Mesenchymal stem cell (in vitro differentiated cells and primary cell): ENCODE results near the gene PIGM.

ENCODE experiments used
- DNase-seq: peaks from one replicate; pipeline ENCODE4 v3.0.0-alpha.2; 2013
- H2AFZ ChIP-seq: one replicate; pipeline ENCODE4 v1.6.1; 2013; ENCODE audit warnings: low read depth, mild to moderate bottlenecking, control low read depth, inconsistent platforms, low read length, moderate library complexity
- H2AK5ac ChIP-seq: 2 replicates; pipeline ENCODE4 v1.6.1; 2013; ENCODE audit warnings: low read length, moderate library complexity, mild to moderate bottlenecking, inconsistent platforms; ENCODE audit not compliant: severe bottlenecking
- H2BK120ac ChIP-seq: one replicate; pipeline ENCODE4 v1.6.1; 2013; ENCODE audit warnings: low read depth, mild to moderate bottlenecking, inconsistent platforms, low read length, moderate library complexity
- H2BK12ac ChIP-seq, 2 experiments: one replicate each; pipeline ENCODE4 v1.6.1; 2013; ENCODE audit warnings: inconsistent platforms in 2 of 2, low read length in 2 of 2, mild to moderate bottlenecking in 2 of 2, moderate library complexity in 2 of 2, control low read depth in 1 of 2
- H2BK15ac ChIP-seq: one replicate; pipeline ENCODE4 v1.6.1; 2013; ENCODE audit warnings: mild to moderate bottlenecking, low read depth, inconsistent platforms; ENCODE audit not compliant: poor library complexity, severe bottlenecking
- H2BK5ac ChIP-seq: 2 replicates; pipeline ENCODE4 v1.6.1; 2013; ENCODE audit warnings: low read depth, mild to moderate bottlenecking, low read length, control low read depth, inconsistent platforms; ENCODE audit not compliant: poor library complexity, severe bottlenecking
- H3K14ac ChIP-seq, 2 experiments: one replicate each; pipeline ENCODE4 v1.6.1; 2013; ENCODE audit warnings: inconsistent platforms in 2 of 2, low read length in 2 of 2, control low read depth in 1 of 2, mild to moderate bottlenecking in 1 of 2, moderate library complexity in 1 of 2
- H3K18ac ChIP-seq, 2 experiments: one replicate each; pipeline ENCODE4 v1.6.1; 2013; ENCODE audit warnings: inconsistent platforms in 2 of 2, low read length in 2 of 2, control low read depth in 1 of 2, low read depth in 1 of 2, mild to moderate bottlenecking in 1 of 2
- H3K23ac ChIP-seq, 2 experiments: one replicate each; pipeline ENCODE4 v1.6.1; 2013; ENCODE audit warnings: inconsistent platforms in 2 of 2, low read length in 2 of 2, mild to moderate bottlenecking in 2 of 2, moderate library complexity in 2 of 2, control low read depth in 1 of 2
- H3K27ac ChIP-seq: 2 replicates; pipeline ENCODE4 v1.5.1; 2013; ENCODE audit warnings: mild to moderate bottlenecking, moderate library complexity, low read length, control low read depth, inconsistent platforms; ENCODE audit not compliant: poor library complexity, severe bottlenecking
- H3K27me3 ChIP-seq, 2 experiments: 2 replicates each; pipeline versions ENCODE4 v1.6.1 to v1.7.0; 2013; ENCODE audit warnings: low read length in 2 of 2, mild to moderate bottlenecking in 2 of 2, moderate library complexity in 2 of 2, control low read depth in 1 of 2, inconsistent platforms in 1 of 2; ENCODE audit not compliant: control insufficient read depth in 1 of 2, insufficient read depth in 1 of 2
- H3K36me3 ChIP-seq, 2 experiments: 2 replicates each; pipeline versions ENCODE4 v1.6.1 to v1.7.0; 2013; ENCODE audit warnings: low read length in 2 of 2, control low read depth in 1 of 2, inconsistent platforms in 1 of 2, low read depth in 1 of 2, mild to moderate bottlenecking in 1 of 2; ENCODE audit not compliant: insufficient read depth in 2 of 2, control insufficient read depth in 1 of 2
- H3K4ac ChIP-seq, 2 experiments: one replicate each; pipeline ENCODE4 v1.6.1; 2013; ENCODE audit warnings: inconsistent platforms in 2 of 2, low read length in 2 of 2, mild to moderate bottlenecking in 2 of 2, moderate library complexity in 2 of 2, control low read depth in 1 of 2, low read depth in 1 of 2
- H3K4me1 ChIP-seq: 2 replicates; pipeline ENCODE4 v1.6.1; 2013; ENCODE audit warnings: low read depth, low read length, control low read depth; ENCODE audit not compliant: control insufficient read depth, insufficient read depth
- H3K4me2 ChIP-seq: 2 replicates; pipeline ENCODE4 v1.6.1; 2013; ENCODE audit warnings: low read length, mild to moderate bottlenecking, inconsistent platforms; ENCODE audit not compliant: poor library complexity, severe bottlenecking
- H3K4me3 ChIP-seq, 2 experiments: 2 replicates each; pipeline versions ENCODE4 v1.5.1 to v1.7.0; 2013; ENCODE audit warnings: low read length in 2 of 2, mild to moderate bottlenecking in 2 of 2, control low read depth in 1 of 2, low read depth in 1 of 2; ENCODE audit not compliant: insufficient read depth in 1 of 2
- H3K79me1 ChIP-seq: replicated peaks from 2 replicates; pipeline ENCODE4 v1.6.1; 2013; ENCODE audit warnings: mild to moderate bottlenecking, control low read depth, low read length, inconsistent platforms; ENCODE audit not compliant: poor library complexity, severe bottlenecking
- H3K9ac ChIP-seq: 2 replicates; pipeline ENCODE4 v1.7.0; 2013; ENCODE audit warnings: mild to moderate bottlenecking, low read length, moderate library complexity
- H3K9me3 ChIP-seq: 2 replicates; pipeline ENCODE4 v1.7.0; 2013; ENCODE audit warnings: mild to moderate bottlenecking, low read length; ENCODE audit not compliant: control insufficient read depth
- H4K8ac ChIP-seq: one replicate; pipeline ENCODE4 v1.6.1; 2013; ENCODE audit warnings: inconsistent platforms, mild to moderate bottlenecking, low read length, moderate library complexity
- H4K91ac ChIP-seq: one replicate; pipeline ENCODE4 v1.6.1; 2013; ENCODE audit warnings: mild to moderate bottlenecking, low read length, inconsistent platforms
- WGBS: methylation state at CpG from one replicate; pipeline ENCODE4 v1.1.7; 2013; ENCODE audit warnings: mixed read lengths; 5-methylcytosine and 5-hydroxymethylcytosine counted together

PIGM gene

DNA sequence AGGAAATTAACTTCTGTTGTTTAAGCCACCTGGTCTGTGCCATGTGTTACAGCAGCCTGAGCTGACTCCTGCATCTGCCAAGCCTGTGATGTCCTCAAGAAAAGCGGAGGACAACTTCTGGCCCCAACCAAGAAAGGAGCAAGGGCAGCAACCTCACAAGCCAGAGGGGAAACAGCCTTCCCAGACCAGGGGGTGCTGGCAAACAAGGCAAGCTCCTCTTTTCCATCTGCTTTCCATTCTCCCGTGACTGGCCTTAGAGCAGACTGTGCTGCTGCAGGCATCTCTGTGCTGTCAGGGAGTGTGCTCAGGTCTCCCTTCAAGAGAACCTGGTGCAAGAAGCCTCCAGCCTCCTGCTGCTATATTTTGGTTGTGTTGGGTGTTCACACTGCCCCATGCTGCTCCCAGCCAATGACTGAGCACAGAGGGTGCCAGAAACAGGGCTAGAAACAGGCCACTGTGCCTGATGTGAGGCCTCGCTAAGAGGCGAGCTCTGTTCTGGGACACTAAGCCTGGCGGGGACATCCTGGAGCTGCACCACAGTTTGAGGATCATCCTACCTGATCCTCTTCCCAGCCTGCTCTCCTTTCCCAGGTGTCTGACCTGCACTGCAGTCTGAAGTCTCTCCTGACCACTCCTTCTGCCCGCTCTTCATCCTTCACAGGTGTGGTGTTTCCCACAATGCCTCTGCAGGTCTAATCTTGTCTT lies 50.3 kb downstream of the PIGM start:
- Histone ChIP-seq H2BK120ac (no peak overlapping the region), H3K18ac (no peak overlapping the region), H3K27ac (no peak overlapping the region), H3K27me3 (peaks cover 0 to 34% of the 10 kb centered on the region in 2 experiments), H3K14ac (no peak overlapping the region), H3K9ac (no peak overlapping the region), H3K79me1 (no peaks in the 10 kb centered on the region), H3K23ac (no peak overlapping the region), H2BK15ac (no peak overlapping the region), H2BK12ac (no peak overlapping the region), H2AFZ (no peak overlapping the region), H2AK5ac (no peak overlapping the region), H3K9me3 (no peaks in the 10 kb centered on the region), H3K4me1 (no peaks in the 10 kb centered on the region), H4K8ac (no peak overlapping the region), H2BK5ac (no peak overlapping the region), H3K4ac (no peak overlapping the region), H3K36me3 (peaks cover 0 to 45% of the 10 kb centered on the region in 2 experiments), H4K91ac (no peak overlapping the region), H3K4me2 (no peak overlapping the region), H3K4me3 (no peak overlapping the region)
- WGBS = 93% methylated on average over 6 of the region's 6 CpGs
- DNase-seq = no peak

- Histone ChIP-seq H3K9me3 (no peaks in the 10 kb centered on the region), H3K18ac (no peak overlapping the region), H3K79me1 (no peaks in the 10 kb centered on the region), H2BK12ac (no peak overlapping the region), H2BK120ac (no peak overlapping the region), H3K4me1 (no peaks in the 10 kb centered on the region), H3K36me3 (peaks cover 0 to 45% of the 10 kb centered on the region in 2 experiments), H3K27me3 (peaks cover 0 to 36% of the 10 kb centered on the region in 2 experiments), H3K4me3 (no peak overlapping the region), H2BK5ac (no peak overlapping the region), H2BK15ac (no peak overlapping the region), H4K8ac (no peak overlapping the region), H2AK5ac (no peak overlapping the region), H3K4ac (no peak overlapping the region), H3K9ac (no peak overlapping the region), H3K14ac (no peak overlapping the region), H3K23ac (no peak overlapping the region), H2AFZ (no peak overlapping the region), H4K91ac (no peak overlapping the region), H3K4me2 (no peak overlapping the region), H3K27ac (no peak overlapping the region)
- DNase-seq = no peak
- WGBS = 94% methylated on average over 7 of the region's 7 CpGs
These were observed 51.0 kb downstream of the PIGM start for GRCh38 chr1:159980786-159981185.

GRCh38 chr1:159980076-159980475 lies 51.7 kb downstream of the PIGM start:
- DNase-seq = no peak
- H4K91ac ChIP-seq = no peak overlapping the region
- no peak overlapping the region for H3K18ac ChIP-seq
- H3K9ac ChIP-seq = no peak overlapping the region
- no peaks in the 10 kb centered on the region for H3K9me3 ChIP-seq
- H3K4me2 ChIP-seq = no peak overlapping the region
- H2AFZ ChIP-seq = no peak overlapping the region
- no peak overlapping the region for H3K14ac ChIP-seq
- no peak overlapping the region for H2BK120ac ChIP-seq
- H2BK15ac ChIP-seq = no peak overlapping the region
- no peak overlapping the region for H2AK5ac ChIP-seq
- H3K4me1 ChIP-seq = no peaks in the 10 kb centered on the region
- H3K23ac ChIP-seq = no peak overlapping the region
- peaks cover 0 to 34% of the 10 kb centered on the region in 2 experiments for H3K27me3 ChIP-seq
- H2BK5ac ChIP-seq = no peak overlapping the region
- H2BK12ac ChIP-seq = no peak overlapping the region
- no peak overlapping the region for H3K27ac ChIP-seq
- H3K79me1 ChIP-seq = no peaks in the 10 kb centered on the region
- H3K36me3 ChIP-seq = peaks cover 0 to 43% of the 10 kb centered on the region in 2 experiments
- no peak overlapping the region for H4K8ac ChIP-seq
- 70% methylated on average over 6 of the region's 6 CpGs for WGBS
- H3K4me3 ChIP-seq = no peak overlapping the region
- no peak overlapping the region for H3K4ac ChIP-seq

GRCh38 chr1:159979257-159979656 lies 52.5 kb downstream of the PIGM start:
- no peak overlapping the region for H2BK120ac ChIP-seq
- H3K23ac ChIP-seq = no peak overlapping the region
- WGBS = no CpG with 5 or more reads among the region's 3 CpGs
- no peak overlapping the region for H3K4me3 ChIP-seq
- no peak overlapping the region for H3K18ac ChIP-seq
- no peaks in the 10 kb centered on the region for H3K79me1 ChIP-seq
- no peak overlapping the region for H3K9ac ChIP-seq
- no peak overlapping the region for H3K4me2 ChIP-seq
- no peaks in the 10 kb centered on the region for H3K4me1 ChIP-seq
- H2BK12ac ChIP-seq = no peak overlapping the region
- H2BK15ac ChIP-seq = no peak overlapping the region
- no peak overlapping the region for H3K27ac ChIP-seq
- no peak overlapping the region for H2AFZ ChIP-seq
- DNase-seq = no peak
- no peak overlapping the region for H2AK5ac ChIP-seq
- H3K36me3 ChIP-seq = peaks cover 0 to 42% of the 10 kb centered on the region in 2 experiments
- no peak overlapping the region for H3K14ac ChIP-seq
- H3K27me3 ChIP-seq = peaks cover 0 to 32% of the 10 kb centered on the region in 2 experiments
- H3K9me3 ChIP-seq = no peaks in the 10 kb centered on the region
- H2BK5ac ChIP-seq = no peak overlapping the region
- no peak overlapping the region for H4K8ac ChIP-seq
- H4K91ac ChIP-seq = no peak overlapping the region
- H3K4ac ChIP-seq = no peak overlapping the region
